Measurements from ENCODE around the gene U2AF1L4. TPM values are rescaled to one million over a fixed set of nuclear protein-coding genes. Genes with fewer than 3 reads are reported as not detected.

U2AF1L4 gene
- total and polyA plus RNA-seq, 2 of the 4 experiments (the other 2 are of a cell fraction), result 6.1 to 15.0 TPM

- H2BK20ac ChIP-seq (ENCODE audit: low read depth, low read length), result no peak overlapping the region
- H2AFZ ChIP-seq (replicated peaks; ENCODE audit: low read length, poor library complexity), result no peak overlapping the region
- no peak overlapping the region for H2AK5ac ChIP-seq (ENCODE audit: low read depth, low read length)
- CTCF ChIA-PET, result interaction anchor here (0.9 kb wide), 1 partner anchor 10 kb away, joined by 5 read pairs; no protein-coding TSS in a partner anchor
- H3K23ac ChIP-seq (ENCODE audit: low read depth, low read length), result no peak overlapping the region
- H2BK120ac ChIP-seq (ENCODE audit: low read depth, low read length), result no peak overlapping the region
- no peak overlapping the region for H4K91ac ChIP-seq (ENCODE audit: insufficient read depth, low read depth, low read length)
- no peak overlapping the region for H3K4me3 ChIP-seq (ENCODE audit: insufficient read depth, low read depth, low read length)
- 97% methylated on average over 15 of the region's 18 CpGs; no CpG with 5 or more reads in 1 of the 2 experiments for WGBS, 2 experiments (ENCODE audit: extremely low coverage in 2 of 2, insufficient read length in 1 of 2)
- no peak overlapping the region for H4K5ac ChIP-seq (ENCODE audit: low read depth, low read length)
- H2BK15ac ChIP-seq (ENCODE audit: low read depth, low read length), result no peak overlapping the region
- H3K56ac ChIP-seq (ENCODE audit: extremely low read depth, insufficient read depth, low read length), result no peak overlapping the region
- no peak overlapping the region for H3K27ac ChIP-seq (ENCODE audit: insufficient read depth, low read length)
- intact Hi-C loops (cut with micrococcal nuclease), result no loop called here
- DNase-seq (no peak), ATAC-seq (ENCODE audit: low read depth) (no peak)
- H3K36me3 ChIP-seq (ENCODE audit: control insufficient read depth, insufficient read depth, low read length), result peaks cover 93% of the 10 kb centered on the region
- POLR2A ChIA-PET (ENCODE audit: unreplicated experiment), result no interaction called here
- no peaks in the 10 kb centered on the region for H3K27me3 ChIP-seq (ENCODE audit: control insufficient read depth, insufficient read depth, low read length)
- no peak overlapping the region for H2BK5ac ChIP-seq (ENCODE audit: low read depth, low read length, poor library complexity, severe bottlenecking)
- H3K4ac ChIP-seq (ENCODE audit: low read depth, low read length), result no peak overlapping the region
- TF ChIP-seq CEBPB (IDR thresholded peaks at IDR 0.05; ENCODE audit: low read depth, low read length), result no peak
- no peak for TF ChIP-seq MXI1 (IDR thresholded peaks at IDR 0.05; ENCODE audit: borderline replicate concordance, low read depth, low read length)
- no peak for TF ChIP-seq CTCF (conservative IDR thresholded peaks at IDR 0.05; ENCODE audit: low read depth, low read length)
- no peaks in the 10 kb centered on the region for H3K9me1 ChIP-seq (ENCODE audit: insufficient read depth, low read length)
- no peak overlapping the region for H3K14ac ChIP-seq (replicated peaks; ENCODE audit: low read depth, low read length)
- no peak overlapping the region for H2AK9ac ChIP-seq (replicated peaks; ENCODE audit: low read depth, low read length, poor library complexity)
- BruUV-seq (replicated peaks), result no TSS peak
- no peaks in the 10 kb centered on the region for H3K9me3 ChIP-seq (ENCODE audit: control insufficient read depth, insufficient read depth, low read length)
- dilution Hi-C loops (cut with HindIII; ENCODE audit: low sequenced_read_pairs, unreplicated experiment), result no loop called here
- in situ Hi-C loops (cut with MboI; ENCODE audit: low sequenced_read_pairs), result no loop called here
- peaks cover 0 to 21% of the 10 kb centered on the region in 2 experiments; a peak in 3 of 4 replicates for H3K79me1 ChIP-seq (ENCODE audit: low read depth in 1 of 2, low read length in 2 of 2)
- H3K4me1 ChIP-seq (ENCODE audit: control insufficient read depth, insufficient read depth, low read length), result no peaks in the 10 kb centered on the region
- no peak overlapping the region for H3K9ac ChIP-seq (ENCODE audit: low read depth, low read length)
- no peak overlapping the region for H3K4me2 ChIP-seq (ENCODE audit: low read depth, low read length)
- no peak overlapping the region for H4K8ac ChIP-seq (ENCODE audit: low read depth in 2 of 2, low read length in 2 of 2)
- H3K18ac ChIP-seq (ENCODE audit: low read depth, low read length), result no peak overlapping the region
- H4K20me1 ChIP-seq (ENCODE audit: insufficient read depth, low read length), result peaks cover 9% of the 10 kb centered on the region
Measured at GRCh38 chr19:35730326-35730725, 14.9 kb downstream of the U2AF1L4 start.
